DMS153 (cell line): Measurements from ENCODE around the gene PPIL1.

Experiments used
- DNase-seq: peaks from one replicate; lab custom pipeline; 2025; lab: John Stamatoyannopoulos, UW

PPIL1 gene

GRCh38 chr6:36834576-36835341, 39.8 kb downstream of the PPIL1 start:
- DNase-seq, result no peak

- DNase-seq, result no peak
Observed at GRCh38 chr6:36833182-36833789, 41.3 kb downstream of the PPIL1 start.

GRCh38 chr6:36832313-36832712, 42.3 kb downstream of the PPIL1 start:
- no peak for DNase-seq

- DNase-seq, result no peak
Observed at GRCh38 chr6:36830577-36830976, 44.0 kb downstream of the PPIL1 start.

GRCh38 chr6:36829919-36830544, 44.6 kb downstream of the PPIL1 start:
- no peak for DNase-seq

GRCh38 chr6:36827261-36828079, 47.1 kb downstream of the PPIL1 start:
- DNase-seq, result no peak

- DNase-seq, result no peak
Observed at GRCh38 chr6:36826520-36827227, 47.9 kb downstream of the PPIL1 start.

GRCh38 chr6:36825994-36826393, 48.6 kb downstream of the PPIL1 start:
- DNase-seq, result no peak

- DNase-seq, result no peak
Observed at GRCh38 chr6:36825452-36825851, 49.2 kb downstream of the PPIL1 start.

GRCh38 chr6:36824253-36824652, 50.4 kb downstream of the PPIL1 start:
- DNase-seq, result no peak

GRCh38 chr6:36823421-36824096, 51.0 kb downstream of the PPIL1 start:
- DNase-seq, result no peak

- no peak for DNase-seq
Observed at GRCh38 chr6:36822506-36823269, 51.9 kb downstream of the PPIL1 start.

- no peak for DNase-seq
Observed at GRCh38 chr6:36821581-36822335, 52.8 kb downstream of the PPIL1 start.

GRCh38 chr6:36820700-36821580, 53.7 kb downstream of the PPIL1 start:
- DNase-seq, result no peak

- DNase-seq, result no peak
Observed at GRCh38 chr6:36818756-36819155, 55.8 kb downstream of the PPIL1 start.

GRCh38 chr6:36817847-36818246, 56.8 kb downstream of the PPIL1 start:
- no peak for DNase-seq

GRCh38 chr6:36817176-36817817, 57.3 kb downstream of the PPIL1 start:
- DNase-seq, result no peak
